ENCODE data around the gene NOTCH1.
A peak's percentile ranks its signal among the peaks of the same experiment; 100 is the strongest.

The NOTCH1 gene

DNA sequence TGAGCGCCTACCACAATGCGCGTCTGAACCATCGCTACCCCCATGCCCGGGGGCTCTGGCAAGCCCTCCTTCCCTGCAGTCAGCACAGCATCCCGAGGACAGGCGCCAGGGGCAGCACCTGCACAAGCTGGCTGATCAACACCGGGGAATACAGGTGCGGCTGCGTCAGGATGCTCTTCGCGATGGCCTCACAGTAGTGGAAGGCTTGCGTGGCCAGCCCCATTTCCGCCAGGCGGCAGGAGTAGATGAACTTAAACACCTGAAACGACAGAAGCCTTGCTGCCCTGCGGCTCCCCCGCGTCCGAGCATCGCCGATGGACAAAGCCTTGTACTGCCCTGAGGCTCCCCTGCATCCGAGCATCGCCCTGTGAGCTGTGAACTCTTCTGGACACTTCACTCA is 88.5 kb downstream of the NOTCH1 start:
- no peak for ATAC-seq (ENCODE audit: low read depth)
- Histone ChIP-seq H3K27me3 (ENCODE audit: insufficient read depth, poor library complexity, severe bottlenecking) (no peaks in the 10 kb centered on the region), H3K4me3 (ENCODE audit: severe bottlenecking) (no peak overlapping the region), H3K9me3 (ENCODE audit: severe bottlenecking) (no peaks in the 10 kb centered on the region), H3K36me3 (ENCODE audit: low read depth) (peaks cover 93% of the 10 kb centered on the region), H3K4me1 (ENCODE audit: insufficient read depth, poor library complexity, severe bottlenecking) (no peaks in the 10 kb centered on the region), H3K27ac (ENCODE audit: poor library complexity, severe bottlenecking) (no peak overlapping the region)
- DNase-seq (ENCODE audit: low spot score) = no peak
- TF ChIP-seq, protein P1, sequence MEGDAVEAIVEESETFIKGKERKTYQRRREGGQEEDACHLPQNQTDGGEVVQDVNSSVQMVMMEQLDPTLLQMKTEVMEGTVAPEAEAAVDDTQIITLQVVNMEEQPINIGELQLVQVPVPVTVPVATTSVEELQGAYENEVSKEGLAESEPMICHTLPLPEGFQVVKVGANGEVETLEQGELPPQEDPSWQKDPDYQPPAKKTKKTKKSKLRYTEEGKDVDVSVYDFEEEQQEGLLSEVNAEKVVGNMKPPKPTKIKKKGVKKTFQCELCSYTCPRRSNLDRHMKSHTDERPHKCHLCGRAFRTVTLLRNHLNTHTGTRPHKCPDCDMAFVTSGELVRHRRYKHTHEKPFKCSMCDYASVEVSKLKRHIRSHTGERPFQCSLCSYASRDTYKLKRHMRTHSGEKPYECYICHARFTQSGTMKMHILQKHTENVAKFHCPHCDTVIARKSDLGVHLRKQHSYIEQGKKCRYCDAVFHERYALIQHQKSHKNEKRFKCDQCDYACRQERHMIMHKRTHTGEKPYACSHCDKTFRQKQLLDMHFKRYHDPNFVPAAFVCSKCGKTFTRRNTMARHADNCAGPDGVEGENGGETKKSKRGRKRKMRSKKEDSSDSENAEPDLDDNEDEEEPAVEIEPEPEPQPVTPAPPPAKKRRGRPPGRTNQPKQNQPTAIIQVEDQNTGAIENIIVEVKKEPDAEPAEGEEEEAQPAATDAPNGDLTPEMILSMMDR (IDR thresholded peaks at IDR 0.05; ENCODE audit: poor library complexity, severe bottlenecking) = no peak

DNA sequence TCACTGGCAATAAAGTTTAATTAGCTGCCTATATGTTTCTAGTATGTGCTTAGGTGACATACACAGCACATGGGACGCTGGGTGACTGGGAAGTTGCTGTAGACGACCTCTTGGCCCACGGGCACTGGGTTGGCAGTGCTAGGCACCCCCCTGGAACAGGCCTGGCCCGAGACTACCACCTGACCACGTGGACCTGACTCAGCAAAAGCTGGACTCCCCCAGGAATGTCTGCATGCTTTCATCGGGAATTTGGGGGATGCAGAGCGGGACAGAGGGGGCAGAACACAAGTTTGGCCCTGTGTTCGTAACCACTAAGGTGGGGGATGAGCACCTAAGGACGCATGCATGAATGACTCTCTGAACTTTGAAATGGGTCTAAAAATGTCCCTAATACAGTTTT is 89.6 kb downstream of the NOTCH1 start:
- TF ChIP-seq, protein P1 (IDR thresholded peaks at IDR 0.05; ENCODE audit: poor library complexity, severe bottlenecking) = no peak
- no peaks in the 10 kb centered on the region for H3K27me3 ChIP-seq (ENCODE audit: insufficient read depth, poor library complexity, severe bottlenecking)
- H3K4me1 ChIP-seq (ENCODE audit: insufficient read depth, poor library complexity, severe bottlenecking) = no peaks in the 10 kb centered on the region
- H3K27ac ChIP-seq (ENCODE audit: poor library complexity, severe bottlenecking) = no peak overlapping the region
- no peak for DNase-seq (ENCODE audit: low spot score)
- H3K36me3 ChIP-seq (ENCODE audit: low read depth) = peaks cover 92% of the 10 kb centered on the region
- H3K9me3 ChIP-seq (ENCODE audit: severe bottlenecking) = no peaks in the 10 kb centered on the region
- ATAC-seq (ENCODE audit: low read depth) = no peak
- H3K4me3 ChIP-seq (ENCODE audit: severe bottlenecking) = no peak overlapping the region

GRCh38 chr9:136455043-136456002 is 90.5 kb downstream of the NOTCH1 start:
- no peaks in the 10 kb centered on the region for H3K27me3 ChIP-seq (ENCODE audit: insufficient read depth, poor library complexity, severe bottlenecking)

DNA sequence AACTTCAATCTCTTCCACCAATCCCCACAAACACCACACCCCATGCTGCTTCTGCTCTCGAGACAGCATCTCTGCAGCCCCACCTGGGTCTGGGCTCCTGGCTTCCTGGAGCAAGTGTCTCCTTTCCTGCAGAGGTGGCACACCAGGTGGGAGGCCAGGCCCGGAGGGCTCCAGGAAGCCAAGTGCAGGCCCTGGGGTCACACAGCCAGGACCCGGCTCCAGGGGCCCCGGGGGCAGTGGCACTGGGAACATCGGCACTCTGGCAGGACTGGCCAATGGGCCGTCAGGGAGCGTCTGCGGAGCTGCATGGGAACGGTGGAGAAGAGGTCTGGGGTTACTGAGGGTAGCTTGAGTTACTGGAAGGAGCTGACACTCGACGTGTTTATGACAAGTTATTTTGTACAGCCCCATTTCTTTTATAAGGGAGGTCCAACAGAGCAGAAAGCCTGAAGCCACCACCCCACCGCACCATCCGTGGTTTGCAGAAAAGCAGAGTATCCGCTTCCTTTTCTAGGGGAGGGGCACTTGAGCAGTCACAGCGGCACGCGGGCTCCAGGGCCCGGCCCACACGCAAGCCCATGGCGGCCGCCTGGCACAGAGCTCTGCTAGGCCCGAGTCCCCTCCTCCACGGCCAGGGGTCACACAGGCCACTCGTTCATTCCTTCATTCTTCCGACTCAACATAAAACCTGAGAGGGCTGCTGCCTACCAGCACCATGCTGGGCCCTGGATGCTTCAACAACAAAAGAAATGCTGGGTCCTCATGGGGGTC is 91.6 kb downstream of the NOTCH1 start:
- no peaks in the 10 kb centered on the region for H3K27me3 ChIP-seq (ENCODE audit: insufficient read depth, poor library complexity, severe bottlenecking)
- TF ChIP-seq, protein P1 (IDR thresholded peaks at IDR 0.05; ENCODE audit: poor library complexity, severe bottlenecking) = no peak
- no peaks in the 10 kb centered on the region for H3K4me1 ChIP-seq (ENCODE audit: insufficient read depth, poor library complexity, severe bottlenecking)
- DNase-seq (ENCODE audit: low spot score) = peak; percentile 60
- H3K36me3 ChIP-seq (ENCODE audit: low read depth) = peaks cover 92% of the 10 kb centered on the region
- no peak overlapping the region for H3K4me3 ChIP-seq (ENCODE audit: severe bottlenecking)
- H3K27ac ChIP-seq (ENCODE audit: poor library complexity, severe bottlenecking) = no peak overlapping the region
- H3K9me3 ChIP-seq (ENCODE audit: severe bottlenecking) = no peaks in the 10 kb centered on the region
- no peak for ATAC-seq (ENCODE audit: low read depth)

More at GRCh38 chr9:136455043-136456002, 90.5 kb downstream of the NOTCH1 start:
- DNase-seq (ENCODE audit: low spot score) (peak; percentile 66), ATAC-seq (ENCODE audit: low read depth) (peak; percentile 22; the same call in 1 of the 3 replicates)
- no peaks in the 10 kb centered on the region for H3K9me3 ChIP-seq (ENCODE audit: severe bottlenecking)
- TF ChIP-seq, protein P1 (IDR thresholded peaks at IDR 0.05; ENCODE audit: poor library complexity, severe bottlenecking) = no peak
- no peak overlapping the region for H3K27ac ChIP-seq (ENCODE audit: poor library complexity, severe bottlenecking)
- H3K36me3 ChIP-seq (ENCODE audit: low read depth) = peaks cover 92% of the 10 kb centered on the region
- no peaks in the 10 kb centered on the region for H3K4me1 ChIP-seq (ENCODE audit: insufficient read depth, poor library complexity, severe bottlenecking)
- no peak overlapping the region for H3K4me3 ChIP-seq (ENCODE audit: severe bottlenecking)
